K562 (cell line): Measurements from ENCODE around the gene SH3BP2.

Source experiments
- IRF2 ChIP-seq: sonication (generic); formaldehyde crosslinking; IDR thresholded peaks from 2 replicates; pipeline ENCODE4 v1.8.1; 2022; ENCODE audit warnings: mild to moderate bottlenecking, missing genetic modification reagents
- PHF8 ChIP-seq: fragments of 200-600 bp; sonication (generic); IDR thresholded peaks from 2 replicates; pipeline ENCODE4 v1.6.1; 2012; ENCODE audit warnings: mixed run types, mild to moderate bottlenecking, inconsistent platforms, low read length, moderate library complexity, borderline replicate concordance
- POLR2A ChIP-seq: fragments of 450-650 bp; conservative IDR thresholded peaks from 2 replicates; pipeline ENCODE4 v1.6.1; 2016
- RFX5 ChIP-seq: IDR thresholded peaks from 2 replicates; pipeline ENCODE4 v1.6.1; 2011; ENCODE audit warnings: low read depth, mild to moderate bottlenecking, improper control_type of control experiment, low read length
- ZKSCAN1 ChIP-seq: fragments of 150-350 bp; IDR thresholded peaks from 2 replicates; pipeline ENCODE4 v1.6.1; 2016; ENCODE audit warnings: low read depth, low read length

GRCh38 chr4:2874861-2875260 is 82.0 kb downstream of the SH3BP2 start:
- no peak for TF ChIP-seq PHF8
- TF ChIP-seq RFX5 = no peak
- TF ChIP-seq POLR2A = no peak
- no peak for TF ChIP-seq ZKSCAN1
- no peak for TF ChIP-seq IRF2 (CRISPR knock-in tag)
